Fibroblast of mammary gland (primary cell): ENCODE data around the gene PEX6.
A peak's percentile ranks its signal among the peaks of the same experiment; 100 is the strongest.

Source experiments
- DNase-seq: peaks from one replicate; pipeline ENCODE4 v3.0.0-alpha.2; 2010; ENCODE audit warnings: low read depth
- H3K4me3 ChIP-seq: 2 replicates; pipeline ENCODE4 v1.5.1; 2011; ENCODE audit warnings: low read depth, mild to moderate bottlenecking, low read length, moderate library complexity; ENCODE audit not compliant: control insufficient read depth
- TF ChIP-seq, protein P1 (sequence below): conservative IDR thresholded peaks from 2 replicates; pipeline ENCODE4 v1.5.1; 2011; ENCODE audit warnings: low read depth, low read length, inconsistent platforms; ENCODE audit not compliant: control insufficient read depth, insufficient read depth

The PEX6 gene, protein sequence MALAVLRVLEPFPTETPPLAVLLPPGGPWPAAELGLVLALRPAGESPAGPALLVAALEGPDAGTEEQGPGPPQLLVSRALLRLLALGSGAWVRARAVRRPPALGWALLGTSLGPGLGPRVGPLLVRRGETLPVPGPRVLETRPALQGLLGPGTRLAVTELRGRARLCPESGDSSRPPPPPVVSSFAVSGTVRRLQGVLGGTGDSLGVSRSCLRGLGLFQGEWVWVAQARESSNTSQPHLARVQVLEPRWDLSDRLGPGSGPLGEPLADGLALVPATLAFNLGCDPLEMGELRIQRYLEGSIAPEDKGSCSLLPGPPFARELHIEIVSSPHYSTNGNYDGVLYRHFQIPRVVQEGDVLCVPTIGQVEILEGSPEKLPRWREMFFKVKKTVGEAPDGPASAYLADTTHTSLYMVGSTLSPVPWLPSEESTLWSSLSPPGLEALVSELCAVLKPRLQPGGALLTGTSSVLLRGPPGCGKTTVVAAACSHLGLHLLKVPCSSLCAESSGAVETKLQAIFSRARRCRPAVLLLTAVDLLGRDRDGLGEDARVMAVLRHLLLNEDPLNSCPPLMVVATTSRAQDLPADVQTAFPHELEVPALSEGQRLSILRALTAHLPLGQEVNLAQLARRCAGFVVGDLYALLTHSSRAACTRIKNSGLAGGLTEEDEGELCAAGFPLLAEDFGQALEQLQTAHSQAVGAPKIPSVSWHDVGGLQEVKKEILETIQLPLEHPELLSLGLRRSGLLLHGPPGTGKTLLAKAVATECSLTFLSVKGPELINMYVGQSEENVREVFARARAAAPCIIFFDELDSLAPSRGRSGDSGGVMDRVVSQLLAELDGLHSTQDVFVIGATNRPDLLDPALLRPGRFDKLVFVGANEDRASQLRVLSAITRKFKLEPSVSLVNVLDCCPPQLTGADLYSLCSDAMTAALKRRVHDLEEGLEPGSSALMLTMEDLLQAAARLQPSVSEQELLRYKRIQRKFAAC

DNA sequence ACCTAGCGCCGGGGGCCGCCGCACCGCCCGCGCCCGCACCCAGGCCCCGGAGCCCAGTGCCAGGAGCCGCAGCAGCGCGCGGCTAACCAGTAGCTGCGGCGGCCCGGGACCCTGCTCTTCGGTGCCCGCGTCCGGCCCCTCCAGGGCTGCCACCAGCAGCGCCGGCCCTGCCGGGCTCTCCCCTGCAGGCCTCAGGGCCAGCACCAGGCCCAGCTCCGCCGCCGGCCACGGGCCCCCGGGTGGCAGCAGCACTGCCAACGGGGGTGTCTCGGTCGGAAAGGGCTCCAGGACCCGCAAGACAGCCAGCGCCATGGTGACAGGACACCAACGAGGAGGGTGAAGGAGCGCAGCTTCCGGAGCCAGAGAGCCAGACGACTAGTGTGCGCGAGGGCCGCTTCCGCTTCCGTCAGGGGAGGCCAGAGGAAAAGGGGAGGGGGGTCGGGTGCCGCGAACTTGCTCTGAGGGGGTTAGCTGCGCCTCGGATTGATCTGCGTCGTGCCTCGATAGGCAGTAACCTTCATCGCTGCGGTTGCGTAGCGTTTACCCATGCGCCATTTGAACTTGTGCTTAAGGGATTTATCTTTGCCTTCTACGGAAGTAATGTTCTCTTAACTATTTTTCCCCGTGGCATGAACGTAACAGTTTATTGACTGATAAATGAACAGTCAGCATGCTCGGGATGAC lies at the start of gene PEX6:
Gene PEX6, minus strand, starts transcription at position 343 of the 684 bp plus-strand sequence. Its CDS starts 31 bp downstream, at position 312.
- TF ChIP-seq, protein P1, sequence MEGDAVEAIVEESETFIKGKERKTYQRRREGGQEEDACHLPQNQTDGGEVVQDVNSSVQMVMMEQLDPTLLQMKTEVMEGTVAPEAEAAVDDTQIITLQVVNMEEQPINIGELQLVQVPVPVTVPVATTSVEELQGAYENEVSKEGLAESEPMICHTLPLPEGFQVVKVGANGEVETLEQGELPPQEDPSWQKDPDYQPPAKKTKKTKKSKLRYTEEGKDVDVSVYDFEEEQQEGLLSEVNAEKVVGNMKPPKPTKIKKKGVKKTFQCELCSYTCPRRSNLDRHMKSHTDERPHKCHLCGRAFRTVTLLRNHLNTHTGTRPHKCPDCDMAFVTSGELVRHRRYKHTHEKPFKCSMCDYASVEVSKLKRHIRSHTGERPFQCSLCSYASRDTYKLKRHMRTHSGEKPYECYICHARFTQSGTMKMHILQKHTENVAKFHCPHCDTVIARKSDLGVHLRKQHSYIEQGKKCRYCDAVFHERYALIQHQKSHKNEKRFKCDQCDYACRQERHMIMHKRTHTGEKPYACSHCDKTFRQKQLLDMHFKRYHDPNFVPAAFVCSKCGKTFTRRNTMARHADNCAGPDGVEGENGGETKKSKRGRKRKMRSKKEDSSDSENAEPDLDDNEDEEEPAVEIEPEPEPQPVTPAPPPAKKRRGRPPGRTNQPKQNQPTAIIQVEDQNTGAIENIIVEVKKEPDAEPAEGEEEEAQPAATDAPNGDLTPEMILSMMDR, result no peak
- peak within 1 kb of the TSS; percentile 61 for H3K4me3 ChIP-seq
- peak; percentile 81 for DNase-seq

DNA sequence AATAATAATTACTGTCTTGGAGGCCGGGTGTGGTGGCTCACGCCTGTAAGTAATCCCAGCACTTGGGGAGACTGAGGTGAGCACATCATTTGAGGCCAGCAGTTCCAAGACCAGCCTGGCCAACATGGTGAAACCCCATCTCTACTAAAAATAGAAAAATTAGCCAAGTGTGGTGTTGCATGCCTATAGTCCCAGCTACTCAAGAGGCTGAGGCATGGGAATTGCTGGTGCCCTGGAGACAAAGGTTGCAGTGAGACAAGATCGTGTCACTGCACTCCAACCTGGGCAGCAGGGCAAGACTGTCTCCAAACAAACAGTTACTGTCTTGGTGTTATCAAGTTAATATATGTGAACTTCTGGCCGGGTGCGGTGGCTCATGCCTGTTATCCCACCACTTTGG lies 47.4 kb upstream of the PEX6 start:
- no peak for DNase-seq
- TF ChIP-seq, protein P1, result no peak
- H3K4me3 ChIP-seq, result no peak overlapping the region

DNA sequence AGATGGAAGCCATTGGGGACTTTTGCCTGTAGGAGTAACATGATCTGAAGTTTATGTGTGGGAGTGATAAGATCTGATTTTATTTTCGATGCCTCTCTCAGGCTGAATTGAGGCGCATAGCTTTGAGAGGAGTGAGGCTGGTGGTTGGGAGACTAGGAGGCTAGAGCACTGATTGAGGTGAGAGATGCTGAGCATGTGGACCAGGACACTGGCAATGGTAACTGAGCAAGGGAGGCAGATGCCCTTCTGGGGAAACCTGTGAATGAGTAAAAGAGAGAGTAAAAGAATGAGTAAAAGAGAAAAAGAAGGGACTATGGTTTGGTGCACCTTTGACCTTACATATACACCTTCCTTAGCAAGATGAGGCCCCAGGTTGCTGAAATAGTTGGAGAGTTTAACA lies 45.5 kb upstream of the PEX6 start:
- TF ChIP-seq, protein P1, result no peak
- no peak for DNase-seq
- H3K4me3 ChIP-seq, result no peak overlapping the region

DNA sequence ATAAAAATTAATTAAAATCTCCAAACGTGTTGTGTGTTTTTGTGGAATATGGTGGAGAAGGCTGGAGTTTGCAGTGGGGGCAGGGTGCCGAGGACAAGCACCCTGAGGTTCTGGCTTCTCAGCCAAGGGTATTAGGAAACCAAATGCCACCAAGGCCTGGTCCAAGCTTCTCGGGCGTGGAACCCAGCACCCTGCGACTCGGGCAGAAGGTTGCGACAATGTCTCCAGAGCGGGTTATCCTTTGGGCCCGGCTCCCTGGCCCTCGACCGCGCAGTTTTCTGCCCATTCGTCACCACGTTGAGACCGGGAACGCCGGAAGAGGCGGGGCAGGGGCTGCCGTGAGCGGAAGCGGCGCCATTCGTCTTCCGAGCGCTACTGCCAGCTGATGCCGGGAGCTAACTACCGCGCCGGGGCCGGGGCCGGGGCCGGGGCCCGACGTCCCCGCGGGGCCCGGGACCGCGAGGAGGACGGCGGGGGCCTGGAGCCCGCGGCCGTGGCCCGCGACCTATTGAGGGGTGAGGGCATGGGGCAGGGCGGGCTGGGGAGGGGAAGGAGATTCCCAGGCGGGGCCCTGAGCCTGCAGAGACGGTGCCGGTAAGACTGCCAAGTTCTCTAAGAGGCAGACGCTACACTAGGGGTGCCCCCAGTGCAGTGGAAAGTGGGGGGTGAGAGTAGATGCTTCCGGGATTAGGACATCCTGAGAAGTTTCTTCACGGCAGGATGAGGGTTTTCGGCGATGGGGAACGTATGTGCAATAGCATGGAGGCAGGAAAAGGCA lies 42.5 kb upstream of the PEX6 start, which contains the start of gene RRP36:
Gene RRP36, plus strand, starts transcription at position 354 of the 778 bp plus-strand sequence. Its CDS starts 32 bp downstream, at position 386.
- peak; percentile 62 for DNase-seq
- TF ChIP-seq, protein P1, result no peak
- H3K4me3 ChIP-seq, result peak within 1 kb of the TSS; percentile 100

DNA sequence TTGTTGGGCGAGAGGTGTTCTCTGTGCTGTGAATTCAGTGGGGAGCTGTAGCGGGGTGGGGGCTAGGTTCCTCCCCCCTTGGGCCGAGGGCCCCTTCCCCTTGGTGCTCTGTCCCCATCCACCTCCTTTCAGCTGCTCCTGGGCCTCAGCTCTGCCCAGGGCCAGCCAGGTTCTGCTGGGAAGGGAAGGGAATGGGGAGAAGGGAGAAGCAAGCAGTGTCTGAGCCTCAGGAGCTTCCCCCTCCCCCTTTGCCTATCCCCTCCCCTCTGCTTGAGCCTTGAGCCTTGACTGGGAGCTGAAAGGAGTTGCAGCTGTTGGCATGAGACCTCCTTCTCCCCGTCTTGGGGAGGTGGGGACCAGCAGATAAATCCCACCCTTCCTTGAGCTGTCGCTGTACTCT lies 41.9 kb upstream of the PEX6 start:
- TF ChIP-seq, protein P1, result no peak
- peak overlapping the region; percentile 100 for H3K4me3 ChIP-seq
- DNase-seq, result no peak
